Measurements from ENCODE around the gene CLIC5.

The CLIC5 gene

DNA sequence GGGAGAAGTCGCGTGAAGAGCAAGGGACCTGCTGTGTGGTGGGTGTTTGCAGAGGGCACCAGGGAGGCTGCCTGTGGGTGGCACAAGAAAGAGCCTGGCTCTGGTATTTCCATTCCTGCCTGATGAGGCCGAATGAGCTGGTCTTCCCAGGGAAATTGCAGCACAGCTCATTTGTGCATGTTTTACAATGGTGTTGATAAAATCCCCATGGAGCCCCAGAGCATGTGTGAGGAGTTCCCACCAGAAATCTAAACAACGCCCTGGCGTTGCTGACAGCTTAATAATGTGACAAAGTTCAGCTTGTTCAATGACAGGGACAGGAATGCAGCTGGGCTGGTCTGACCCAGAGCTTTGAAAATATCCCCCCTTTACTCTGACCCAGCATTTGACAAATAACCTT, 135.5 kb downstream of the CLIC5 start:
- H3K4me3 ChIP-seq (ENCODE audit: low read length), result no peak overlapping the region
- no peak for TF ChIP-seq ZNF274 (IDR thresholded peaks at IDR 0.05; ENCODE audit: low read depth, low read length)

DNA sequence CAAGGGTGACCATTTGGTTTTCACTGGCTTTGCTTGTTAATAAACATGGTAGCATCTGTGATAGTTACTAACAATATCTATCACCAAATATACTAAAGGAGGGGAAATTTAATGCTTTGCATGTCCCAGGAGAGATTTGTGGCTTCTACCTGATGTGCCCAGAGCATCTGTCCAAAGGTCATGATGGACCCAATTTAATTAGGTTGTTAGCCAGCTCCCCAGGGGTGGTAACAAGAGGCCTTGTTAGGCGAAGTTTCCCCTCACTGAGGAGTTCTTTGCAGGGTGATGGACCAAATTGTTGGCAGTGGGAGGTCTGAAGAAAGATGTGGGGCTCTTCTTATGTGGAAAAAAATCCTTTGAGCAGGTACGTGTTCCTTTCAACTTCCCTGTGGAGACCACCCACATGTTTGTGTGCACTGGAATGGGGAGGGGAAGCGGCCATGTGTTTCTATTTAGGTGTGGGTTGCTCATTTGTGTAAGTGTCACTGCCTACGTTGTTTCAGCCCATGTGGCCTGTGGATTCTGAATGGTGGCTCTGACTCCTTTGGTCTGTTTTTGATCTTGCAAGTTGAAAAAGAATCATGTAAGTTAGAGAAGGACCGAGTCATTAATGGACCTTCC, 137.6 kb downstream of the CLIC5 start:
- TF ChIP-seq ZNF274 (IDR thresholded peaks at IDR 0.05; ENCODE audit: low read depth, low read length), result no peak
- H3K4me3 ChIP-seq (ENCODE audit: low read length), result no peak overlapping the region

DNA sequence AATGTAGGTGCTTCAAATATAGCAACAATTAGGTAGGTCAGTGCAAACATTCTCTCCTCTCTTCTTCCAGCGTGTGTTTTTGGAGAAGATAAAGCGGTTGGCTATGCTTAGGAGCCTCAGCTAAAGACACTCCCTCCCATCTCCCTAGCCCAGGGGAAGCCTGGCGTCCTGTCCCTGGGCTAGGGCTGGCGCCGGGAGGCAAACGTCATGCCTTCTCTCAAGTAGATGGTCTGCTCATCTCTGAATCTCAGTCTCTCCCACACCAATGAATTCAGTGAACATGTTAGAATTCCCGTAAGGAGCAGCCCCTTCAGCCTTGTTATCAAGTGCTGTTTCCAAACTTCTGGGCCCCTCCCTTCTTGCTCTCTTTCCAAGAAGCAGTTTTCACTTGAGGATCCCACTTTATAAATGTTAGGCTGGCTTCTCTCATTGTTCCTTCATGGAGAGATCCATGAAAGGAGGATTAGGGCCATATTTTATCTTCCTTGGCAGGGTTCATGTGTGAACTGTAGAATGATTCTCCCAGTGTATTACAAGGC, 142.8 kb downstream of the CLIC5 start:
- H3K4me3 ChIP-seq (ENCODE audit: low read length), result no peak overlapping the region
- TF ChIP-seq ZNF274 (IDR thresholded peaks at IDR 0.05; ENCODE audit: low read depth, low read length), result no peak

DNA sequence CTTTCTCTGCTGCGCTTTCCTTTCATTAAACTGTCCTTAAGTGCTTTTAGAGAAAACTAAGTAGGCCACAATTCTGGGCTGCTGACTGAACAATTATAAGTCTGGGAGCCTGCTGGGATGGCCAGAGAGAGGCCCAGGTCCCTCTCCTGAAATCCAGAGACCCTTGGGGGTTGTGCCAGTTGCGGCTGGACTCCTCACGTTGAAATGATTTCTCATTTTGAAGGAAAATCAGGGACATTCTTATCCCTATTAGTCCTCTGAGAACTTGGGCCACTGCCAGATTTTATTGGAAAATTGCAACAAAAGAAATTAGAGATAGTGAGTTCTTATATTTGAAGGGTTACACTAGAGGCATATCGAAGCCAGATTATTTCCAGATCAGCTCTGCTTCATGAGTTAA, 145.1 kb downstream of the CLIC5 start:
- H3K4me3 ChIP-seq (ENCODE audit: low read length), result no peak overlapping the region
- no peak for TF ChIP-seq ZNF274 (IDR thresholded peaks at IDR 0.05; ENCODE audit: low read depth, low read length)

DNA sequence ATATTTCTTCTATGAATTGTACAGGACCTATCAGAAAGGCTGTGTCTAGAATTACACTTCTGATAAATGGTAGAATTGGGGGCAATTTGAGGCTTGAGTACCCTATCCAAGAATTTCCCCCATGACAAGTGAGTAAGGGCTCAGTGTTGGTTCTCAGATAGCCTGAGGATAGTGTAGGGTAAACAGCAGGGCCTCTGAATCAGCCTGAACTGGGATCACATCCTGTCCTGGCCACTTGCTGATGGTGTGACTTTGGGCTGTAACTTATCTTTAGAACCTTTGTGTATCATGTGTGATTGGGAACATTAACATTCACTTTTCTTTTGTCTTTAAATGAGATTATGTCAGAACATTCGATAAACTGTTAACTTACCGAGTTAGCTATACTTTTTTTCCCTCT, 151.0 kb downstream of the CLIC5 start:
- TF ChIP-seq ZNF274 (IDR thresholded peaks at IDR 0.05; ENCODE audit: low read depth, low read length), result no peak
- H3K4me3 ChIP-seq (ENCODE audit: low read length), result no peak overlapping the region

DNA sequence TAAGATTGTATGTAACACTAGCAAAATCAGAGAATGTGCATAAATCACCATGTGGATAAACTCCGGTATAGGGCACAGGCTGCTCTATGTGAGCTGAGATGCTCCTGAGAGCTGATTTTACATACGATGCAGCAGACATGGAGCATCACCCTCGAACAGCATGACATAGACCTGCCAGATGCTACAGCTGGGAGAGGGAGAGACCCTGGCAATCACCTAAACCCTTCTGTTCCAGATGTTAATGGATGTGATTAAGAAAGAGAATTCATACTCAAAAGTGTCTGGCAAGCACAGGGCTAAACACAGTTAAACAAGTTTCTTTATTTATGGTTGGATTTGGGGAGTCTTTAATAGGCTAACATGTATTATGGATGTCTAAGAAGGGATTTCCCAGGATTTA, 157.0 kb downstream of the CLIC5 start:
- TF ChIP-seq ZNF274 (IDR thresholded peaks at IDR 0.05; ENCODE audit: low read depth, low read length), result no peak

DNA sequence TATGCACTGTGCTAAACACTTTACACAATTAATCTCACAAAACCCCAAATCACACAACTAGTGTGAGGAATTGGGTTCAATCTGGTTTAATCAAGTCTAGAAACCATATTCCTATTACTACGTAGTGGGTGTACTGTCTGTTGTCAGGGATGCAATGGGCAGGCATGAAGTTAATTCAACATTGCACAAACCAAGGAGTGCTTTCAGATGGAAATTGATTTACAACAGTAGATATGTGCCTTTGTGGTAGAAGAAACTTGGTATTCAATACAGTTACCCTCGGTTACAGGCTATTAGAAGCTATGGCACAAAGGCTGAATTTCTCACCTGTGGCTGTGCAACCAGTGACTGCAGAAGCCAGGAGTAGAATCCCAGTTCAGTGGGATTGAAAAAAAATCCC, 157.8 kb downstream of the CLIC5 start:
- TF ChIP-seq ZNF274 (IDR thresholded peaks at IDR 0.05; ENCODE audit: low read depth, low read length), result no peak
- no peak overlapping the region for H3K4me3 ChIP-seq (ENCODE audit: low read length)

More for the DNA sequence above, 157.0 kb downstream of the CLIC5 start:
- no peak overlapping the region for H3K4me3 ChIP-seq (ENCODE audit: low read length)

DNA sequence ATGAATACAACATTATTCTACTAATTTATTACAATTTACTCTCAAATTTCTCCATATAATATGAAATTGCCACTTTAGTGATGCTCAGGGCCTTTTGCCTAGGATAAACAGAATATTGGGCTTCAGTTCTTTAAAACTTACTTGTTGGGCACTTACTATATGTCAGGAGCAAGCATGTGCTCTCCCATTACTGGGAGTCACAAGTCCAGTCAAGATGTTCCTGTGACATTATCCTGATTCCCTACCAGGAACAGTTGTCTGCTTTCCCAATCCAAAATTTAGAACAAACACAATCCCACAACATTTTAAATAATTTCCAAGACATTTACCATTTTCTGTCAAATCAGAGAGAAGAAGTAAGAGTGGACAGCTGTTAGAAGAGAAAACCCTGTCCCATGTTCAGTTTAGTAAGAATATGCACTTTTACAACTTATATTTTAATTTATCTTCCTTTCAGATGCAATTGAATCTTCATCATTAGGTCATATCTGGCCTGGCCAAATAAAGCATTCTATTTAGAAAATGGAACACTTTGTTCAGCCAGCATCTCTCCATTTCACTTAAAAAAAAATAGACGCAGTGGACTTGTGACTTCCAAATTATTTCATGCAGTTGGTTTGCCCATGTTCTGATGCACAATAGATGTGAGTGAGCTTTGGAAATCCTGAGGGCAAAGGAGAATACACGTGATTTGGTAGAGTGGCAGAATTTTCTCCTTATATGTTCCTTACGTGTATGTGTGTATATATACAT, 159.8 kb downstream of the CLIC5 start:
- H3K4me3 ChIP-seq (ENCODE audit: low read length), result no peak overlapping the region
- TF ChIP-seq ZNF274 (IDR thresholded peaks at IDR 0.05; ENCODE audit: low read depth, low read length), result no peak

DNA sequence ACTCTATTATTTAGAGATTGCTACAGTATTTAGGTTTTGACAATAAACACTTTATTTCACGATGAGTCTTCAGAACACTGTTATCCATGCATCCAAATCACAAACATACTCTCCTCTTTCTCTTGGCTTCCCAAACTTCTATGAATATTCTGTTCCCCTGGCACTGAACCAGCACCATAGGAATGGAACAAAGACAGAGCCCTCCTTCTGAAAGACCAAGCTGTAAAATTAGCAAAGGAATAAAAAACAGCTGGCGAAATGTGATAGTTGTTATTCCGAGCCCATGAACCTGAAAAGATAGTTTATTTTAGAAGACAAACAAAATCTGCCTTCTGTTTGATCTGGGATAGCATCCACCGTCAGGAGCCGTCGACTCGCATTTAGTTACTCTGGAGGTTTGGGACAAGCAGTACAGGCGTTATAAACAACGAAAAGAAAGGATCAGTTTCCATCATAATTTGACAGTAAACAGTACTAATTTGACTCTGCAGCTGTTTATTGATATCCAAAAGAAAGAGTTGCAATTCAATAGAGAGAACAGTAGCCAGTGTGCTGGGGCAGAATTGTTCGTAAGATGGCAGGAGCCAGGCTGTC, 161.4 kb downstream of the CLIC5 start:
- TF ChIP-seq ZNF274 (IDR thresholded peaks at IDR 0.05; ENCODE audit: low read depth, low read length), result no peak

DNA sequence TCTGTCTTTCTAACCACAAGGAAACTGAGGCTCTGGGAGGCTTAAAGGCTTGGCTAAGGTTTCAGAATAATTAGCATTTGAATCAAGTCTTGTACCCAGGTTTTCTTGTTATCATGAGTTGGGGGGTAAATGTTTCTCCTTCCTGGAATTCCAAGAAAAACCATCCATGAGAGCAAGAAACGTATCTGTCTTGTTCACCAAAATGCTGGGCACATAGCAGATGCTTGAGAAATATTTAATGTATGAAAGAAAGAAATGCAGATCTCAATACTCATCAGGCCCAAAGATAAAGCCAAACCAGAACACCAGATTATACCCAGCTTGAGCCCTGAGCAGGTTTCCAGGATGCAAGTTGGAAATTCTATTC, 164.6 kb downstream of the CLIC5 start:
- no peak for TF ChIP-seq ZNF274 (IDR thresholded peaks at IDR 0.05; ENCODE audit: low read depth, low read length)
- H3K4me3 ChIP-seq (ENCODE audit: low read length), result no peak overlapping the region

More for the DNA sequence above, 161.4 kb downstream of the CLIC5 start:
- no peak overlapping the region for H3K4me3 ChIP-seq (ENCODE audit: low read length)

DNA sequence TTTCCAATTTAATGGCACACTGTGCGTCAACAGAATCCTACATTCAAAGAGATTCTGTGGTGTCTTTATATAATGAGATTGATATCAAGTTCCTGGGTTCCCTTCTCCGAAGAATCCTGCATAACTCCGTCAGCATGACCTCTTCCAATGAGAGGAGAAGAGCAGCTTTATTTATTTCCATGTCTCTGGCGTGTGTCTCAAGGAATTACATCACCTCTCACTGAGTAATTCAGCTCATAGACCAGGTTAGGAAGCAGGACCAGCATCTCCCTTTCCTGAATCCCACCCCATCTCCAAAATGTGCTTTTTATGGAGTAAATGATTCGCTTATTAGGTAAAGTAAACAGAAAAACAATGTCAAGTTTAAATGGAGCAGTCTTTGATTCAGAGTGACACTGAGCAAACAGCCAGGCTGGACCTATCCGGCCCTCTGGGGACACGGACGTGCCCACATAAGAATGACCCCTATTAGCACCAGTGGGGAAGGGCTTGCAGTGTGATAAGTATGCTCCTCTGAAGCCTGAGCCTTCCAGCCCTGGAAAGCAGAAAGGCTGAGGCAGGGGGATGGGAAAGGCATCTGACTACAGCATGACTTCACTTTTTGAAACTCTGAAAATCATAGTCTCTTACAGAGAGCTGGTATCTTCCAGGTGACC, 165.2 kb downstream of the CLIC5 start:
- TF ChIP-seq ZNF274 (IDR thresholded peaks at IDR 0.05; ENCODE audit: low read depth, low read length), result no peak
- no peak overlapping the region for H3K4me3 ChIP-seq (ENCODE audit: low read length)

DNA sequence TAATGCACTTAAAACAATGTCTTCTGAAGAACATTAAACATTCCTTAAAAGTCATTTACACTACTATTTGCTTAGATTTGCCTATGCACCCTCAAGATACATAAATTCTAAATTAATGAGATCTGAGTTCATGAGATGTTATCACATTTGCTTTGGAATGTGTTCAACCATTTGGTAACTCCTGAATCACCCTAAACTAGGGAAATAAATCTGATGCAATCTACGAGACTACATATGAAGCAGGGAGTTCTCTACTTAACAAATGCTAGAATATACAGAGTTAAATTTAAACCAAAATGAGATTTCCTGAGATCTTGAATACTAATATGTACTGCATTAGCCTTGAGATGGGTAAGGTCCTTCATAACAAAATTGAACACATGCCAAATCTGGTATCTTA, 170.1 kb downstream of the CLIC5 start:
- H3K4me3 ChIP-seq (ENCODE audit: low read length), result no peak overlapping the region
- no peak for TF ChIP-seq ZNF274 (IDR thresholded peaks at IDR 0.05; ENCODE audit: low read depth, low read length)

DNA sequence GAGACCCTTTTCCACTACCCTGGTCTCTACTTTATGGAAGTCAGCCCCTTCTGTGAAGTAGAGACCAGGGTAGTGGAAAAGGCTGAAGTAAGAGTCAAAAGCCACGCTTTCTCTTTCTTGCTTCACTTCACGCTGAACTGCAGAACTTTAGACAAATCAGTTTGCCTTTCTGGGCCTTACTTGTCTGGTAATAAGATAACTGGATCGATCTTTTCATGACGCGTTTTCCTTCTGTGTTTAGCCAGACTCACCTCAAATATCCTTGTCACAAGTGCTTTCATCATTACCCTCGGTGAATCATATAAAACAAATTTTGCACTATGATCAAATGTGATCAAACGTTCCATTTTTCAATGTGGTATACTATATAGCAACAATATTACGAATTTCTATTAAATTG, 170.7 kb downstream of the CLIC5 start:
- TF ChIP-seq ZNF274 (IDR thresholded peaks at IDR 0.05; ENCODE audit: low read depth, low read length), result no peak
- no peak overlapping the region for H3K4me3 ChIP-seq (ENCODE audit: low read length)

DNA sequence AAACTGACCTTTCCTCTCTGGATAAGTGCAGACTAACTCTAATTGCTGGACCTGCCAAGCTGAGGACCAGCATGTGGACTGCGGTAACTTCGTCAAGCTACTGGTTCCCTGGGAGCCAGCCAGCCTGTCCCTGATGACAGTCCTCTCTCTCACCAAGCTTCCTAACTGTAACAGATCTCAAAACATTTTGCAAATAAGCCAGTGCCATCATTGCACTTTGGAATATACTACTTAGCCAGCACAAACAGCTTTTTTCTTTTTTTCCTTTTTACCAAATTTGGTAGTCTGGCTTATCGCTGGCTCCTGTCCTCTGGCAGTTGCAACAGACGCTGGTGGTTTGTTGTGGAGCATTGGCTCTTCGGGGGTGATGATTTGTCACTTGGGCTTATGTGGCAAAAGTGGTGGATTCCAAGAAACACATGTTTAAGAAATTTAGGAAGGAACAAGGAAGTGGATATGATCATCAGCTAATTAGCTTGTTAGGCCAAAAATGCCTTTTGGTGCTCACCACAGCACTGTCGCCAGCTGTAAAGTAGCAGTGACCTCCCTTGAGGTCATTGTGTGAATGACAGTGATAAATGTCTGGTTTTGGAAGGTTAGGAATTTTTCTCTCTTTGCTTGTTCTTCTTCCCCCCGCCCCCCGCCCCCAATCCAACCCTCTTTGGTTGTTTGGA, 171.7 kb downstream of the CLIC5 start:
- H3K4me3 ChIP-seq (ENCODE audit: low read length), result no peak overlapping the region
- no peak for TF ChIP-seq ZNF274 (IDR thresholded peaks at IDR 0.05; ENCODE audit: low read depth, low read length)
